ENCODE data around the gene SLAMF1. TPM values are rescaled to one million over a fixed set of nuclear protein-coding genes. Genes with fewer than 3 reads are reported as not detected.
"Not testable (repeated sequence)": the region's sequence is repeated elsewhere in the genome, so short reads cannot be mapped to it uniquely, and the experiment has no call there.

SLAMF1 gene
- total RNA-seq: not detected in 3 replicates

DNA sequence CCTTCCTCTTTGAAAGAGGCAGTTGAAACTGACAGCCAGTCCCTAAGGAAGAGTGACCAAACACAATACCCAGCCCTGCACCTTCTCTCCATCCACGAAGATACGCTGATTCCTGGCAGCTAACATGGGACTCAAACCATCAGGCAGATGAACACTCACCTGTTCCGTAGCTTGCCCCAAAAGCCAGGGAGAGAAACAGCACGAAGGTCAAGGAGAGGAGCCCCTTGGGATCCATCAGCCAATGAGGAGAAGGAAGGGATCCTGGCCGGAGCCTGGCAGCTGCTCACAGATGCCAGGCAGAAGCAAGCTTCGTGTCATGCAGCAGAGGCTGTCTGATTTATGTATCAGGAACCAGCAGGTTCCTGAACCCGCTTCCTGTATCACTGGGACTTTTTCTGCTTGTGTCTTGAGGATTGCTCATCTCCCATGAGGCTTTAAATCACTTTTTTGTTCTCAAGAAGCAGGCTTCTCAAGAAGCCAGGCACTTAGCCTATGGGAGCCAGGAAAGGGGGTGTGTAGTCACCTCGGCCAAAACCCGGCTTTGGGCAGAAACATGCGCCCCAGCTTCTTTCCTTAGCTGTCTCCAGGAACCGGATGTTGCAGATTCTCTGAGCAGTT, at the start of gene SLAMF1:
SLAMF1 (minus strand) TSS at position 334 of the 618 bp plus-strand sequence; CDS start at position 235, 99 bp downstream.
- Mint-ChIP-seq H3K9me3 (no peaks in the 10 kb centered on the region), H3K27me3 (ENCODE audit: low read depth) (peaks cover 4% of the 10 kb centered on the region), H3K4me1 (peaks cover 9% of the 10 kb centered on the region), H3K36me3 (no peaks in the 10 kb centered on the region), H3K4me3 (no peak within 1 kb of the TSS), H3K27ac (no peak within 1 kb of the TSS)
- DNase-seq (ENCODE audit: low spot score in 2 of 2, unreplicated experiment in 2 of 2): no peak
- no peak for TF ChIP-seq CTCF (IDR thresholded peaks at IDR 0.05; ENCODE audit: unreplicated experiment)

DNA sequence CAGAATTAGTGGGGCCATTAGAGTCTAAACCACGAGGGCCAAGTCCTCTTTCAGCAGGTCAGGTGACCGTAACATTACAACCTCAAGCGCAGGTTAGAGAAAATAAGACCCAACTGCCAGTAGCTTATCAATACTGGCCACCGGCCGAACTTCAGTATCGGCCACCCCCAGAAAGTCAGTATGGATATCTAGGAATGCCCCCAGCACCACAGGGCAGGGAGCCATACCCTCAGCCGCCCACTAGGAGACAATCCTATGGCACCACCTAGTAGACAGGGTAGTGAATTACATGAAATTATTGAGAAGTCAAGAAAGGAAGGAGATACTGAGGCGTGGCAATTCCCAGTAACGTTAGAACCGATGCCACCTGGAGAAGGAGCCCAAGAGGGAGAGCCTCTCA, 45.5 kb upstream of the SLAMF1 start:
- not testable (repeated sequence) for DNase-seq (ENCODE audit: low spot score in 2 of 2, unreplicated experiment in 2 of 2); H3K27ac Mint-ChIP-seq; H3K27me3 Mint-ChIP-seq (ENCODE audit: low read depth); H3K4me1 Mint-ChIP-seq; H3K9me3 Mint-ChIP-seq; H3K36me3 Mint-ChIP-seq; H3K4me3 Mint-ChIP-seq

- Mint-ChIP-seq H3K4me3 (no peak overlapping the region), H3K27me3 (ENCODE audit: low read depth) (no peaks in the 10 kb centered on the region), H3K4me1 (peaks cover 4% of the 10 kb centered on the region), H3K27ac (no peak overlapping the region), H3K9me3 (peaks cover 15% of the 10 kb centered on the region), H3K36me3 (no peaks in the 10 kb centered on the region)
- TF ChIP-seq CTCF (IDR thresholded peaks at IDR 0.05; ENCODE audit: unreplicated experiment): no peak
- no peak for DNase-seq (ENCODE audit: low spot score in 2 of 2, unreplicated experiment in 2 of 2)
These were observed 38.4 kb upstream of the SLAMF1 start for GRCh38 chr1:160685266-160685665.

- TF ChIP-seq CTCF (IDR thresholded peaks at IDR 0.05; ENCODE audit: unreplicated experiment): no peak
These were observed 36.4 kb upstream of the SLAMF1 start for GRCh38 chr1:160682983-160683865.

GRCh38 chr1:160681891-160682140, 35.0 kb upstream of the SLAMF1 start:
- Mint-ChIP-seq H3K27ac (no peak overlapping the region), H3K27me3 (ENCODE audit: low read depth) (no peaks in the 10 kb centered on the region), H3K9me3 (peaks cover 7% of the 10 kb centered on the region), H3K4me3 (no peak overlapping the region), H3K4me1 (peaks cover 4% of the 10 kb centered on the region), H3K36me3 (no peaks in the 10 kb centered on the region)
- no peak for TF ChIP-seq CTCF (IDR thresholded peaks at IDR 0.05; ENCODE audit: unreplicated experiment)
- no peak for DNase-seq (ENCODE audit: low spot score in 2 of 2, unreplicated experiment in 2 of 2)

More at GRCh38 chr1:160682983-160683865, 36.4 kb upstream of the SLAMF1 start:
- no peak for DNase-seq (ENCODE audit: low spot score in 2 of 2, unreplicated experiment in 2 of 2)
- Mint-ChIP-seq H3K4me1 (peaks cover 4% of the 10 kb centered on the region), H3K9me3 (peaks cover 15% of the 10 kb centered on the region), H3K4me3 (no peak overlapping the region), H3K36me3 (no peaks in the 10 kb centered on the region), H3K27me3 (ENCODE audit: low read depth) (no peaks in the 10 kb centered on the region), H3K27ac (no peak overlapping the region)

Data from mesothelial cell of epicardium (in vitro differentiated cells).